ENCODE measurements around the gene PHB1. TPM values are rescaled to one million over a fixed set of nuclear protein-coding genes. Genes with fewer than 3 reads are reported as not detected.
A peak's percentile ranks its signal among the peaks of the same experiment; 100 is the strongest.
"Not testable (repeated sequence)": the region's sequence is repeated elsewhere in the genome, so short reads cannot be mapped to it uniquely, and the experiment has no call there.

Gene PHB1
- total RNA-seq, 1 donor from 2014 or later = 161 TPM

DNA sequence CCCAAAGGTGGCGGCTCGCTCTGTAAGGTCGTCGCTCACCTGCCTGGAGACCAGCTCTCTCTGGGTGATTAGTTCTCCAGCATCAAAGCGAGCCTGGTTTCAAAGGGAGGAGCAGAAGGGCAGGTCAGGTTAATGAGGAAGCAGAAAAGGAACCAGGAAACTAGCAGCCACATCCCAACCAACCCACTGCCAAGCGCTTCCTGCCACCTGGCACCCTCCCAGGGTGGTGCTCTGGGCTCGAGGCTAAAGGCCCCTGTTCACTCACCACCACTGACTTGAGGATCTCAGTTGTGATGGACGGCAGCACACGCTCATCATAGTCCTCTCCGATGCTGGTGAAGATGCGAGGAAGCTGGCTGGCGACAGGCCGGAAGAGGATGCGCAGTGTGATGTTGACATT lies 5.6 kb downstream of the PHB1 start:
- DNase-seq (ENCODE audit: low spot score) = no peak
- intact Hi-C loops (cut with DNase I) = no loop called here

GRCh38 chr17:49407981-49408501 lies 6.6 kb downstream of the PHB1 start:
- intact Hi-C loops (cut with DNase I) = no loop called here
- DNase-seq (ENCODE audit: low spot score) = peak; percentile 86

- no peak for DNase-seq (ENCODE audit: low spot score)
- intact Hi-C loops (cut with DNase I) = no loop called here
Measured at GRCh38 chr17:49407086-49407485, 7.6 kb downstream of the PHB1 start.

- intact Hi-C loops (cut with DNase I) = no loop called here
Measured at GRCh38 chr17:49406421-49407061, 8.1 kb downstream of the PHB1 start.

GRCh38 chr17:49404906-49405305 lies 9.8 kb downstream of the PHB1 start:
- intact Hi-C loops (cut with DNase I) = no loop called here
- DNase-seq (ENCODE audit: low spot score) = no peak

More at GRCh38 chr17:49406421-49407061, 8.1 kb downstream of the PHB1 start:
- no peak for DNase-seq (ENCODE audit: low spot score)

DNA sequence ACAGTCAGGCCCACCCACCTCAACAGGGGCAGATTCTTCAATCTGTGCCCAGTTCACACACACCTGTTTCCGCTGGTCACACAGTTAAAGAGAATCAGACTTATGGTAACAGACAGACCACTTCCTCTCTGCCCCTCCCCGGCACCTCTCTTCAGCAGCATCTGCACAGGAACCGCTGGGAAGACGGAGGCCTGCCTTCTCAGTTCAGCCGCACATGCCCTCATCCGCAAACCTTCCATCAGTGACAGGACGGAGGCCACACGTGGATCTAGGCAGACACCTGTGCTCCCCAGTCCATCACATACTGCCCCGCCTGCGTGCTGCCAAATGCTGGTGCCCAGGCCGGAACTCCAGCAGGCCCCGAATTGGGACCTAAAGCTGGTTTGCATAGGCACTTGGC lies 10.3 kb downstream of the PHB1 start:
- no peak for DNase-seq (ENCODE audit: low spot score)
- intact Hi-C loops (cut with DNase I) = no loop called here

DNA sequence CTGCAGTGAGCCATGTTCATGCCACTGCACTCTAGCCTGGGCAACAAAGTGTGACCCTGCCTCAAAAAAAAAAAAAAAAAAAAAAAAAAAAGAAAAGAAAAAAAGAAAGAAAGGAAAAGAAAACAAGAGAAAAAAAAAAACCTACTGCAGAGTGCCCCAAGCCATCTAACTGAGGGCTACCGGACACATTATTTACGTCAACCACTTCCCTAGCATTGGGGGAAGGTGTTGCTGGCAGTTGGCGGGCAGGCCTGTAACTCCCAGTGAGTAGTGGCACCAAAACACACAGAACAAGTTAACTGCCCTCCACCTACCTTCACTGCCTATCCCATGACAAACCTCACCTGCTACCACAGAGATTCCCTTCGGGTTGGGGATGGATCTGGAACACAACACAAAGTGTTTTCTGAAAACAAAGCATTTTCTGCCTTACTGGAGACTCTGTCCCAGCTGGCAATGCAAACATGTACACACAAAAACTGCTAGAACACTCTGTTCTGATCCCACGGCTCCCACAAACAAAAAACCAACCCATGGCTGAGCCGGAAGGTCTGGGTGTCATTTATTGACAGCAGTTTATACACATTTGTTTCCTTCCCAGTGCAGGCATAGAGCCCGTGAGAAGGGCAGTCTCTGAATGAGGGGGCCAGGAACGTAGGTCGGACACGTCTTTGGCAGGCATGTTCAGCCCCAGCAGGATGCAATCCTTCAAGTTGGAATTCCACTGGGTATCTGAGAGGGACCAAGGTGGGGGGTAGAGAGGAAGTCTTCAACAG lies 11.0 kb downstream of the PHB1 start:
- intact Hi-C loops (cut with DNase I) = no loop called here
- DNase-seq (ENCODE audit: low spot score) = no peak

DNA sequence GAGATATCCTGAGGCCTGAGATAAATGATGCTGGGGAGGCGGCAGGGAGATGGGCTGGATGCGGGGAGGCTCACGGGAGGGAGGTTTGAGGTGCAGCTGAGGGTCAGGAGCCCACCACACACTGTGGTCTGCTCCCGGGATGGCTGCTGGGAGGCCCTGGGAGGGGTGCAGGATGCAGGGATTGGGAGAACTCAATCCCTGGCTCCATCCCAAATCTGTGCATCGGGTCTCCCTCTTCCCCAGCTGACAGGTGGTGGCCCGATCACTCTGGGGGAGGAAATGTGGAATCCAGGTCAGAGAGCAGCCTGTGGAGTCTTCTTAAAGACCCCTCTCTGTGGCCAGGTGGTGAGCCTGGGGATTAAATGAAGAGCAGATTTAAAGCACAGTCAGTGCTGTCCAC lies 12.0 kb downstream of the PHB1 start:
- DNase-seq (ENCODE audit: low spot score) = no peak
- intact Hi-C loops (cut with DNase I) = no loop called here

DNA sequence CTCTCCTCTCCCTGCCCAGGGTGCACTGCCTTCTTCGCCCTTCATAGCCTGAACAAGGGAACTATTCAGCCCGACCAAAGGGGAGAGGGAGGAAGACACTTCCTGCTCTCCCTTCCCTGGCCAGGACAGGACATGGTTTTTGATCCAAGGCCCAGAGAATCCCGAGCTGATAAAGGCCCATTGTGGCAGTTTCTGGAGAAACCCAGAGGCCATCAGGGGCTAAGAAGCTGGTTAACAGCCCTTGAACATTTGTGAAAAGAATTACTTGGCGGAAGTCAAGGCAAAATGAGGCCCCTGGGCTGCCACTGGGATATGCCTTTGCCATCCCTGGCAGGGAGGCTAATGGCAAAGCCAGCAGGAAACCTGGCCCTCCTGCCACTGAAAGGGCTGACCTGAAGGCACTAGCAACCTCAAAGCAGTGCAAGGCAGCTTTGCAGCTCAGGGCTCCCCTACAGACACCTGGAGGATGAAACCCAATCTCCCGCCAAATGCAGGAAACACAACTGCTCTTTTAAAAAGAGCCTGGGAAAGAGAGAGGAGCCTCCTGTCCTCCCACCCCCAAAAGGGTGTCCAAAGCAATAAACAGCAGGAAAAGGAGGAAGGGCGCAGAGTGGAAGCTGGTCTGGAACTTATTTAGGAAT lies 12.6 kb downstream of the PHB1 start:
- intact Hi-C loops (cut with DNase I) = no loop called here
- no peak for DNase-seq (ENCODE audit: low spot score)

GRCh38 chr17:49399995-49400394 lies 14.7 kb downstream of the PHB1 start:
- intact Hi-C loops (cut with DNase I) = loop anchor here (10.0 kb wide), 1 partner anchor 215 kb away; no protein-coding TSS in a partner anchor
- DNase-seq (ENCODE audit: low spot score) = peak; percentile 36

- DNase-seq (ENCODE audit: low spot score) = peak; percentile 51
- intact Hi-C loops (cut with DNase I) = loop anchor here (10.0 kb wide), 1 partner anchor 213 kb away; no protein-coding TSS in a partner anchor
Measured at GRCh38 chr17:49397586-49397985, 17.1 kb downstream of the PHB1 start.

GRCh38 chr17:49393491-49394255 lies 21.0 kb downstream of the PHB1 start:
- intact Hi-C loops (cut with DNase I) = loop anchor here (10.0 kb wide), 1 partner anchor 209 kb away; no protein-coding TSS in a partner anchor
- DNase-seq (ENCODE audit: low spot score) = no peak

- intact Hi-C loops (cut with DNase I) = loop anchor here (10.0 kb wide), 1 partner anchor 206 kb away; no protein-coding TSS in a partner anchor
- DNase-seq (ENCODE audit: low spot score) = peak; percentile 77
Measured at GRCh38 chr17:49390548-49391324, 23.9 kb downstream of the PHB1 start.

- intact Hi-C loops (cut with DNase I) = loop anchor here (10.0 kb wide), 1 partner anchor 205 kb away; no protein-coding TSS in a partner anchor
- not testable (repeated sequence) for DNase-seq (ENCODE audit: low spot score)
Measured at GRCh38 chr17:49389514-49390347, 25.0 kb downstream of the PHB1 start.

GRCh38 chr17:49388692-49389513 lies 25.8 kb downstream of the PHB1 start:
- DNase-seq (ENCODE audit: low spot score) = no peak
- intact Hi-C loops (cut with DNase I) = no loop called here

DNA sequence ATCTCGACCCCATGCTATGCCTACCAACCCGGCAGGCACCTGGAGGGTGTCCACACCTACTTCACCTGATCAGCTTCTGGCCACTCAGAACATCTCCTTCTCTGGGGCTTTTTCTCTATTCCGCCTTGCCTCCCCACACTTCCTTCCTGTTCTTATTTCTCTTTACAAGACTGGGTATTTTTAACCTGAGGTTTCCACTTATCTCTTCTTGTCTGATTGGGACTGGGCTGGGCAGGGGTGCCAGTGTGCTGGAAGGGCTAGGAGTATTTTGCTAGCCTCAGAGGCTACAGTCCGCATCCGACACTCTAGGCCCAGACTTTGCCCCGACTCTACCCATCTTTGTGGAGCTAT lies 26.4 kb downstream of the PHB1 start:
- no peak for DNase-seq (ENCODE audit: low spot score)
- intact Hi-C loops (cut with DNase I) = no loop called here

Measured in cardiac septum (tissue), 1 donor.